Testis (tissue), 3 donors: ENCODE data around the gene P2RX6. TPM values are rescaled to one million over a fixed set of nuclear protein-coding genes. Genes with fewer than 3 reads are reported as not detected.

Experiments used
- DNase-seq: peaks from one replicate; pipeline ENCODE4 v3.0.0-alpha.2; 2019
- H3K27ac ChIP-seq, 2 donors: fragments of 200-600 bp; sonication (generic); one replicate each; pipeline ENCODE4 v1.5.1; 2019
- H3K27me3 ChIP-seq: fragments of 200-600 bp; sonication (generic); one replicate; pipeline ENCODE4 v1.5.1; 2019
- H3K36me3 ChIP-seq: fragments of 200-600 bp; sonication (generic); one replicate; pipeline ENCODE4 v1.5.1; 2017; ENCODE audit warnings: low read depth; ENCODE audit errors: missing control alignments
- H3K4me1 ChIP-seq: fragments of 200-600 bp; sonication (generic); one replicate; pipeline ENCODE4 v1.5.1; 2019
- H3K4me3 ChIP-seq, 2 donors: fragments of 200-600 bp; sonication (generic); one replicate each; pipeline ENCODE4 v1.5.1; 2017 to 2019
- H3K9me3 ChIP-seq: fragments of 200-600 bp; sonication (generic); one replicate; pipeline ENCODE4 v1.5.1; 2017
- CTCF ChIP-seq, 3 experiments: fragments of 450-650 bp in 2 of 3; fragments of 200-600 bp in 1 of 3; sonication (generic) in 1 of 3; IDR thresholded peaks; one replicate each; pipeline ENCODE4 v1.5.1; 2016 to 2019; ENCODE audit warnings: antibody characterized with exemption in 3 of 3, mild to moderate bottlenecking in 2 of 3, moderate library complexity in 1 of 3
- POLR2A ChIP-seq: fragments of 450-650 bp; IDR thresholded peaks from one replicate; pipeline ENCODE4 v1.6.1; 2017; ENCODE audit warnings: antibody characterized with exemption, mild to moderate bottlenecking, moderate library complexity
- WGBS, 2 donors: methylation state at CpG; one replicate each; pipeline ENCODE4 v1.1.5; 2018; 5-methylcytosine and 5-hydroxymethylcytosine counted together
- intact Hi-C: fragments of 100-400 bp; cut with DNase I; formaldehyde crosslinking; loops from one replicate; pipeline ENCODE4 v1.15.1; 2023; ENCODE audit warnings: low total_unique reads
- microRNA counts, 2 donors: library from miRNA; unstranded; fragments of <30 nt; microRNA quantifications; one replicate each; lab custom pipeline; 2016
- microRNA-seq, 2 donors: library from miRNA; unstranded; fragments of <30 nt; microRNA quantifications; one replicate each; pipeline ENCODE4, GENCODE V29; 2016; ENCODE audit warnings: borderline number of aligned reads in 2 of 2, borderline replicate concordance in 1 of 2
- polyA plus RNA-seq: library from polyadenylated mRNA; stranded (reverse); fragments of 350-450 nt; fragmentation: Illumina TruSeq; extraction: RNeasy Lipid Tissue Mini Kit (QIAGEN cat#74804); gene quantifications from one replicate; pipeline ENCODE4 v1.2.3, GENCODE V29; 2014; ENCODE audit warnings: low read depth, low replicate concordance; ENCODE audit not compliant: insufficient read depth
- small RNA-seq, 2 donors: library from RNA; depleted of rRNA; stranded (forward); fragments of <200 nt; gene quantifications; one replicate each; pipeline ENCODE3, GENCODE V24; 2016
- total RNA-seq, 2 donors: library from RNA; depleted of rRNA; stranded (reverse); fragments of >200 nt; gene quantifications; one replicate each; pipeline ENCODE4 v1.2.3, GENCODE V29; 2016

The P2RX6 gene
- total and polyA plus RNA-seq, 3 donors from 2014 or later, result 5.2 to 24.0 (median 7.0) TPM

GRCh38 chr22:21075516-21076138 is 60.7 kb downstream of the P2RX6 start:
- DNase-seq, result no peak
- H3K36me3 ChIP-seq, result no peaks in the 10 kb centered on the region
- H3K4me3 ChIP-seq, result no peak overlapping the region
- intact Hi-C loops, result no loop called here
- no peaks in the 10 kb centered on the region for H3K4me1 ChIP-seq
- TF ChIP-seq CTCF (IDR thresholded peaks at IDR 0.05), result no peak
- no peak for TF ChIP-seq POLR2A
- WGBS, 2 donors, result 87 to 93% methylated on average over 14 of the region's 14 CpGs
- H3K27me3 ChIP-seq, result no peaks in the 10 kb centered on the region
- H3K9me3 ChIP-seq, result no peaks in the 10 kb centered on the region
- no peak overlapping the region for H3K27ac ChIP-seq

GRCh38 chr22:21076912-21077625 is 62.1 kb downstream of the P2RX6 start:
- Histone ChIP-seq H3K36me3 (no peaks in the 10 kb centered on the region), H3K9me3 (no peaks in the 10 kb centered on the region), H3K27me3 (no peaks in the 10 kb centered on the region), H3K4me3 (no peak overlapping the region), H3K4me1 (no peaks in the 10 kb centered on the region), H3K27ac (no peak overlapping the region)
- DNase-seq, result no peak
- TF ChIP-seq CTCF (IDR thresholded peaks at IDR 0.05) (no peak), POLR2A (no peak)
- 89 to 90% methylated on average over 19 to 21 of the region's 21 CpGs for WGBS, 2 donors
- intact Hi-C loops, result no loop called here

MicroRNAs encoded within 50 kb of the gene (microRNA counts, 767-probe panel; counts per million panel counts)
- microRNA hsa-miR-649 (lab: Ali Mortazavi, UCI), result 0 to 152 counts per million in 2 donors

Small RNAs within 50 kb of the gene (microRNA-seq; reads per million reads assigned to microRNA genes)
- gene MIR649, result 0 reads per million in 2 donors

Small RNAs within 50 kb of the gene (small RNA-seq; reads per million reads assigned to genes)
- 0 reads per million in 2 donors for gene MIR649

Other genes with a start within 250 kb of the P2RX6 start
- gene SERPIND1, start 241.1 kb upstream of the P2RX6 start, total RNA-seq, result under 1 TPM; 0.16 to 0.25 TPM
- 0.78 TPM for gene SERPIND1, start 241.1 kb upstream of the P2RX6 start, polyA plus RNA-seq
- 100 to 1,000 TPM; 140 to 196 TPM for gene PI4KA, start 156.4 kb upstream of the P2RX6 start, total RNA-seq
- 124 TPM for gene PI4KA, start 156.4 kb upstream of the P2RX6 start, polyA plus RNA-seq
- gene SNAP29, start 156.2 kb upstream of the P2RX6 start, total RNA-seq, result 10 to 100 TPM; 41.8 to 47.7 TPM
- gene SNAP29, start 156.2 kb upstream of the P2RX6 start, polyA plus RNA-seq, result 127 TPM
- 10 to 100 TPM; 47.5 to 60.2 TPM for gene CRKL, start 97.8 kb upstream of the P2RX6 start, total RNA-seq
- 31.9 TPM for gene CRKL, start 97.8 kb upstream of the P2RX6 start, polyA plus RNA-seq
- 1 to 10 TPM; 1.6 to 2.9 TPM for gene AIFM3, start 47.9 kb upstream of the P2RX6 start, total RNA-seq
- gene AIFM3, start 47.9 kb upstream of the P2RX6 start, polyA plus RNA-seq, result 0.88 TPM
- gene LZTR1, start 32.9 kb upstream of the P2RX6 start, total RNA-seq, result 10 to 100 TPM; 61.5 to 61.6 TPM
- gene LZTR1, start 32.9 kb upstream of the P2RX6 start, polyA plus RNA-seq, result 32.4 TPM
- gene THAP7, start 13.0 kb upstream of the P2RX6 start, total RNA-seq, result 10 to 100 TPM; 75.8 to 96.5 TPM
- gene THAP7, start 13.0 kb upstream of the P2RX6 start, polyA plus RNA-seq, result 60.6 TPM
- gene SLC7A4, start 17.4 kb downstream of the P2RX6 start, total RNA-seq, result 10 to 100 TPM; 60.3 to 64.8 TPM
- gene SLC7A4, start 17.4 kb downstream of the P2RX6 start, polyA plus RNA-seq, result 54.8 TPM
- 1 to 10 TPM; 3.0 to 5.4 TPM for gene LRRC74B, start 30.8 kb downstream of the P2RX6 start, total RNA-seq
- 8.7 TPM for gene LRRC74B, start 30.8 kb downstream of the P2RX6 start, polyA plus RNA-seq